CD4-positive, alpha-beta T cell treated with Interleukin-6 for 4 hours (primary cell): ENCODE measurements around the gene ZBTB44.

Source experiments
- DNase-seq: peaks from one replicate; pipeline ENCODE4 v3.0.0-alpha.2; 2020; ENCODE audit warnings: mixed read lengths

ZBTB44 gene

GRCh38 chr11:130213143-130213978 lies 101.4 kb downstream of the ZBTB44 start:
- peak; percentile 75 for DNase-seq

GRCh38 chr11:130212431-130212961 lies 102.2 kb downstream of the ZBTB44 start:
- DNase-seq: no peak

GRCh38 chr11:130211781-130212401 lies 102.8 kb downstream of the ZBTB44 start:
- no peak for DNase-seq

GRCh38 chr11:130211144-130211543 lies 103.6 kb downstream of the ZBTB44 start:
- DNase-seq: no peak

GRCh38 chr11:130209954-130210854 lies 104.5 kb downstream of the ZBTB44 start:
- no peak for DNase-seq

- no peak for DNase-seq
Observed at GRCh38 chr11:130209128-130209932, 105.4 kb downstream of the ZBTB44 start.

GRCh38 chr11:130208241-130209127 lies 106.2 kb downstream of the ZBTB44 start:
- no peak for DNase-seq

GRCh38 chr11:130206141-130206540 lies 108.6 kb downstream of the ZBTB44 start:
- no peak for DNase-seq

- no peak for DNase-seq
Observed at GRCh38 chr11:130204703-130205095, 110.0 kb downstream of the ZBTB44 start.

- DNase-seq: no peak
Observed at GRCh38 chr11:130203766-130204702, 110.7 kb downstream of the ZBTB44 start.

GRCh38 chr11:130202818-130203689 lies 111.7 kb downstream of the ZBTB44 start:
- DNase-seq: no peak

- DNase-seq: no peak
Observed at GRCh38 chr11:130202009-130202817, 112.5 kb downstream of the ZBTB44 start.

GRCh38 chr11:130201026-130201425 lies 113.7 kb downstream of the ZBTB44 start:
- no peak for DNase-seq

GRCh38 chr11:130199792-130200191 lies 114.9 kb downstream of the ZBTB44 start:
- no peak for DNase-seq

- no peak for DNase-seq
Observed at GRCh38 chr11:130198964-130199363, 115.8 kb downstream of the ZBTB44 start.

GRCh38 chr11:130198292-130198691 lies 116.4 kb downstream of the ZBTB44 start:
- no peak for DNase-seq

- DNase-seq: no peak
Observed at GRCh38 chr11:130197386-130198035, 117.2 kb downstream of the ZBTB44 start.
